T-helper 9 cell (primary cell): Measurements from ENCODE around the gene ALKBH1.
A peak's percentile ranks its signal among the peaks of the same experiment; 100 is the strongest.
"Not testable (repeated sequence)": the region's sequence is repeated elsewhere in the genome, so short reads cannot be mapped to it uniquely, and the experiment has no call there.

Source experiments
- DNase-seq: peaks from one replicate; pipeline ENCODE4 v3.0.0-alpha.2; 2020
- total RNA-seq, 2 donors: gene quantifications; one replicate each; lab custom pipeline; 2026; lab: John Stamatoyannopoulos, UW

The ALKBH1 gene
- 6.3 to 21.3 reads per million in 2 donors for total RNA-seq

DNA sequence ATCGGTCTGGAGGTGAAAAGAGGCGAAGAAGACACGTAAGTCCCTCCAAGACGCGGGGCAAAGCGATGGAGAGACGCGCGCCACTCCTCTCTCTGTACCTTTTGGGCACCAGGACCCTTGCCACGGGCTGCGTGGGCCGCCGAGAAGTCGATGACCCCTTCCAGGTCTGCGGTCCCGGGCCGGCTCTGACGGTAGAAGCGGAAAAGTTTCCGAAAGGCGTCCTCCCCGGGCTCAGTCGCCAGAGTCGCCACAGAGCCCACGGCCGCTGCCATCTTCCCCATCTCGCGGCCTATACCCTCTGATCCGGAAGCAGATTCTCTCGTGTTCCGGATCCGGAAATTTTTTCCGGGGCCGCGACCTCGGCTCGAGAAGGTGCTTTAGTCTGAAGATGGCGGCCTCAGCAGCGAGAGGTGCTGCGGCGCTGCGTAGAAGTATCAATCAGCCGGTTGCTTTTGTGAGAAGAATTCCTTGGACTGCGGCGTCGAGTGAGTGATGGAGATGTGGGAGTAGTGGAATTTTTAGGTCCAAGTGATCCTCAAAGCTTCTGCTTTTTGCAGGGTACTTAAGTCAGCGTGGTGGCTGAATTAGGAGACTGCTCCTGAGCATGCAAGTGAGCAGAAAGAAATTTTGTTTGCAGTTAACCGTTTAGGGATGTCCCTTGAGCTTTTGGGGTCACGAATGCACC is at the start of gene ALKBH1, which contains the start of gene SLIRP:
TSS of gene ALKBH1 (minus strand) at position 300 of the 685 bp plus-strand sequence. CDS start at position 281, 19 bp downstream.
TSS of gene SLIRP (plus strand) at position 380 of the 685 bp plus-strand sequence. CDS start at position 389, 9 bp downstream.
- DNase-seq, result peak; percentile 80

- DNase-seq, result no peak
Observed at GRCh38 chr14:77752799-77753516, 45.1 kb upstream of the ALKBH1 start.

GRCh38 chr14:77752266-77752665 is 44.4 kb upstream of the ALKBH1 start:
- DNase-seq, result no peak

DNA sequence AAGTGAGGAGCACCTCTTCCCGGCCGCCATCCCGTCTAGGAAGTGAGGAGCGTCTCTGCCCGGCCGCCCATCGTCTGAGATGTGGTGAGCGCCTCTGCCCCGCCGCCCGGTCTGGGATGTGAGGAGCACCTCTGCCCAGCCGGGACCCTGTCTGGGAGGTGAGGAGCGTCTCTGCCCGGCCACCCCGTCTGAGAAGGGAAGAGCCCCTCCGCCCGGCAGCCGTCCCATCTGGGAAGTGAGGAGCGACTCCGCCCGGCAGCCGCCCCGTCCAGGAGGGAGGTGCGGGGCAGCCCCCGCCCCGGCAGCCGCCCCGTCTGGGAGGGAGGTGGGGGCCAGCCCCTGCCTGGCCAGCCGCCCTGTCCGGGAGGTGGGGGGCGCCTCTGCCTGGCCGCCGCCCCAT is 39.6 kb upstream of the ALKBH1 start:
- not testable (repeated sequence) for DNase-seq

DNA sequence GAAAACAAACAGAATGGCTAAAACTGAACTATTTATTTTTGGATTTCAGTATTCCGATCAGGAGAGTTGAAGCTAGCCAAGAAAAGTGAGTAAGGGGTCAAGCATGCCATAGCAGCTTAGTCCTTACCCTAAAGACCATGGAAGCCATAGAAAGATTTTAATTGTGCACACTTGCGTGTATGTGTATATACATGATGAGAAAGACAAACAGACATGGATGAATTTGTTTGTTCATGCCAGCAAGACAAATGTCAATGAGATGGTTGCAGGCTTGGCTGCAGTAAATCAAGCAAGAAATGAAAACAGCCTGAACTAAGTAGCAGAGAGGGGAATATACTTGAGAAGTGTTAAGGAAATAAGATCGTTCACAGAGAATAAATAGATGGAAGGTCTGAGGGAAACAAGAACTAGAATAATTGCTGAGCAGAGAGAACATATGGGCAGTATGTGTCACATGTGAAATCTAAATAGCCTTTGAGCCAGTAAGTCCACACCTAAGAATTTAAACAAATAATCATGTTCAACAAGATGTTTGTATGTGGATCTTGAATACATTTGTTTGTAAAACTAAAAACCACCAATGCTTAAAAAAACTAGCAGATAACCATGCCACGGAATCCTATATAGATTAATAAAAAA is 38.4 kb upstream of the ALKBH1 start:
- no peak for DNase-seq

DNA sequence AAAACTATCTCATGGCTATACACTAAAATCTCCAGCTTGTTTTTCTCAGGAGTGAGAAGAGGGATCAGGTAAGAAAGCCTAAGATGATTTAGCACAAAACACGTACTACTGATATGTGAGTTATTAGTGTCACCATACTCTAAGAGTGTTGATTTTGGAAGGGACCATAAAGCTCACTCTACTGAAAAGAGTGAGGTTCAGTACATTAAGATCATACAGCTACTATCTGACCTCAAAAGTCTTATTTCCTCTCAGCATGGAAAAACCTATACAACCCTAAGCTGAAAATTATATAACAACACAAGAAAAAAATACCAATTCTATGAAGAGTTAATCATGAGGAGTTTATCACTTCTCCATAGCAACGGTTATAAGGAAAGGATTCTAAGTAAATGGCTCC is 33.6 kb upstream of the ALKBH1 start:
- DNase-seq, result no peak

DNA sequence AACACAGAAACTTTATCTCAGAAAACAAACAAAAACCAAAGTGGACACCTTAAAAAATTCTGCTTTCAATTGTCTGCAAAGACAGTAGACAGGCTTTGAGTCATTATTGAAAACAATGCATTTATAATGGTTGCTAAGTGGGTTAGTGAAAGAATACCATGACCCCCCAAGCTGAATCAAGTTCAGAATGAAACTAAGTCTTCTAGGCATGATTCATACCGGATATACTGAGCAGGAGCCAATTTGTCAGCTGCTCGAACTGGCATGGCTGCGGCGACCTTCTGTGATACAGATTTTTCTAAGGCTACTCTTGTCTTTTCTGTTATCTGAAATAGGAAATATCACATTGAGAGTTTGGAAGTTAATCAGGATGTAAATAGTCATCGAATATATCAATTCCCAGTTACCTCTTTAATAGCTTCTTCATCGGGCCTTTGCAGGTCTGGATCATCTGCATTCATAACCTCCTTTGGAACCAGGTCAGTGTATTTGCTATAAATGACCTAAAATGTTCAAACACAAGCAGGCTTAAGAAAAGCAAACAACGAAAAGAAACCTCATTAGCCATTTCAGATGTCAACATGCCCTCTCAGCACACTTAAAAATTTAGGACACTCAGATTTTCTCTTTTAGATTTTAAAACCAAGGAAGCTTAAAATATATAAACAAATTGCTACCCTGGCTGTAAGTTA is 30.9 kb upstream of the ALKBH1 start:
- no peak for DNase-seq

DNA sequence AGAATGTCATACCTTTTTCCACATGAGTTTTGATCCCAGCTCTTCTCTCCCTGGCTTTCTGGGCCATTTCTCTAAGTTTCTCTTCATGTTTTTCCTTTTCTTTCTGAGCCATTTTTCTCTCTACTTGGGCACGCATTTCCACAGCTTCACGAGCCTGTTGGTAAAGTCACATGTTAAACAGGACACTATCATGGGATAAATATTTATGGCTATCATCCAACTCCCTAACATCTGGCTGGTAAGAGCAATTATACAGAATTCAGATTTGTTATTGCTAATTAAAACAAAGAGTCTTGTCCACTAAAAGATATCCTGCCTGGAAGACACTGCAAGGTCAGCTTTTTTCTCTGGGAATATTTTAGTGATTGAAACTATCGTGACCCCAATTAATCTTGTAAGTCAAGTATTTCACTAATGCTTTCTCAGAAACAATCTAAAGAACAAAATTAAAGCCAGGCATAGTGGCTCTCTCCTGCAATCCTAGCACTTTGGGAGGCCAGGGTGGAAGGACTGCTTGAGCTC is 23.2 kb upstream of the ALKBH1 start:
- no peak for DNase-seq

GRCh38 chr14:77722301-77722700 is 14.5 kb upstream of the ALKBH1 start:
- DNase-seq, result no peak

- no peak for DNase-seq
Observed at GRCh38 chr14:77721437-77721836, 13.6 kb upstream of the ALKBH1 start.

GRCh38 chr14:77717608-77718305 is 9.9 kb upstream of the ALKBH1 start:
- DNase-seq, result no peak

DNA sequence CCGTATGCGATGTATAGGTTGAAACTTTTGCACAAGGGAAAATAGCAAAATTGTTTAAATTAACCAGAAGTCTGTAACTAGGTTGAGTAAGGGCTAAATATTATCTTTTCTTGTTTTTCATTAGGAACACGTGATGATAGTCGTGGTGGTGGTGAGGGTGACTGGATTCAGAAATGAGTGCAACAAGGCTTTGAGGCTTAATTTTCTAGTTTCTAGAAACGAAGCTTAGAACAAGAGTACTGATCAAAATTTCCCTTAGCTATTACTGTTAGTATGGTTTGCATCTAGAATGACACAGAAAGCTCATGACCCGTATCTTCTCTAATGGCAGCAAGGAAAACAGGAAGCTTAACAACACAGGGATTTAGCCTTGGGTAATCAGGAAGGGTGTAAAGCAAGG is 7.1 kb upstream of the ALKBH1 start:
- DNase-seq, result no peak

- no peak for DNase-seq
Observed at GRCh38 chr14:77710364-77710763, 2.5 kb upstream of the ALKBH1 start.

DNA sequence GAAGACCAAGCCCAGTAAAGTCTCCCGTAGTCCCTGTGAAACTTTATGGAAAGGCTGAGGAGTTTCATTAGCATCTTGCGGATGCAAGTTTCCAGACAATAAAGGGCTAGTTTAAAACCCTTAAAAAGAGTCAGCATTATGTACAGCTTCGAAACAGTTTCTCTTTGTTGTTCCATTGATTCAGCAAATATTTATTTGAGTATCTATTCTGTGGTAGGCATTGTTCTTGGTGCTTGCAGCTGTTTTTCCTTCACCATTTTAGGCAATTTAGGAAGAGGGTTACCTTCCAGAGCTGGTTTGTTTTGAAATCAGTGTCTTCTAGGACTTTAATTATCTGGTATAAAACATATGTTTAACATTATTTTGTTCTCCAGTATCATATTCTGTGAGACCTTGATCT is 1.6 kb upstream of the ALKBH1 start:
- DNase-seq, result no peak

GRCh38 chr14:77708749-77709148 is 926 bp upstream of the ALKBH1 start:
- no peak for DNase-seq

GRCh38 chr14:77707355-77707723 is 484 bp downstream of the ALKBH1 start:
- peak; percentile 4 for DNase-seq

GRCh38 chr14:77691259-77691658 is 16.6 kb downstream of the ALKBH1 start:
- no peak for DNase-seq

DNA sequence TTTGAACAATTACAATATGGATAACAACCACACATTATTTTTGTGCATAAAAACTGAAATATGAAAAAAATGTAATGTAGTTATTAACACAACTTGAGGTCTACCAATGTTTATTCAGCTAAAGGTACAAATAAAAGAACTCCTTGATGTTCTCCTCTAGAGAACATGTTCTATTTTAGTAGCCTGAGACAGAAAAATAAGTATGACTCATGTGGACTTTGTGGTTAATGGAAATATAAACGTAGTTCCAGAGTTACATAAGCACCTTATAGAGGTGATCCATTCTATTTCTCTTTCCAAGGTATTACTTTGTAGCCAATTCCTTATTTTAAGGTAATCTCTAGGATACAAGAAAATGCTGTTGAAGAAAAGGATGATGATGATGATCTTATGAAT is 25.7 kb downstream of the ALKBH1 start:
- no peak for DNase-seq

- DNase-seq, result no peak
Observed at GRCh38 chr14:77681196-77682157, 26.3 kb downstream of the ALKBH1 start.

- DNase-seq, result no peak
Observed at GRCh38 chr14:77674931-77675330, 32.9 kb downstream of the ALKBH1 start.

GRCh38 chr14:77673193-77673592 is 34.6 kb downstream of the ALKBH1 start:
- DNase-seq, result no peak
